H1 (cell line): ENCODE results near the gene SNAP25. TPM values are rescaled to one million over a fixed set of nuclear protein-coding genes. Genes with fewer than 3 reads are reported as not detected.

Experiments
- CHD7 ChIP-seq: fragments of 300-600 bp; sonication (generic); IDR thresholded peaks from 2 replicates; pipeline ENCODE4 v1.7.1; 2012; ENCODE audit warnings: low read length, moderate library complexity, mild to moderate bottlenecking, inconsistent platforms; ENCODE audit not compliant: insufficient replicate concordance
- CREB1 ChIP-seq: IDR thresholded peaks from 2 replicates; pipeline ENCODE4 v1.6.1; 2012; ENCODE audit warnings: inconsistent platforms
- GTF2F1 ChIP-seq: IDR thresholded peaks from 2 replicates; pipeline ENCODE4 v1.6.1; 2012; ENCODE audit warnings: low read depth, low read length, improper control_type of control experiment, borderline replicate concordance
- MAX ChIP-seq: IDR thresholded peaks from 2 replicates; pipeline ENCODE4 v1.6.1; 2012; ENCODE audit warnings: inconsistent platforms
- PHF8 ChIP-seq: fragments of 200-600 bp; sonication (generic); conservative IDR thresholded peaks from 2 replicates; pipeline ENCODE4 v1.7.1; 2012; ENCODE audit warnings: low read depth, mild to moderate bottlenecking, inconsistent platforms, low read length, moderate library complexity
- POU5F1 ChIP-seq: IDR thresholded peaks from 2 replicates; pipeline ENCODE4 v1.6.1; 2011; ENCODE audit warnings: low read depth, mild to moderate bottlenecking, low read length, moderate library complexity
- RAD21 ChIP-seq, 2 experiments: IDR thresholded peaks in 1 of 2; conservative IDR thresholded peaks in 1 of 2; 2 replicates each; pipeline ENCODE4 v1.6.1; 2011; ENCODE audit warnings: low read depth in 2 of 2, low read length in 2 of 2, improper control_type of control experiment in 1 of 2, inconsistent platforms in 1 of 2, mild to moderate bottlenecking in 1 of 2, moderate library complexity in 1 of 2
- RNF2 ChIP-seq: fragments of 200-900, 300-1000 bp; sonication (generic); IDR thresholded peaks from 2 replicates; pipeline ENCODE4 v1.7.1; 2016; ENCODE audit warnings: borderline replicate concordance, low read depth, mild to moderate bottlenecking, antibody characterized with exemption, low read length; ENCODE audit not compliant: poor library complexity, severe bottlenecking; ENCODE audit errors: missing control alignments
- RXRA ChIP-seq: IDR thresholded peaks from 2 replicates; pipeline ENCODE4 v1.6.1; 2011; ENCODE audit warnings: low read depth, mild to moderate bottlenecking, low read length, moderate library complexity; ENCODE audit not compliant: insufficient read depth
- SIN3A ChIP-seq, 2 experiments: IDR thresholded peaks in 1 of 2; conservative IDR thresholded peaks in 1 of 2; 2 replicates each; pipeline ENCODE4 v1.6.1; 2011 to 2012; ENCODE audit warnings: low read length in 2 of 2, improper control_type of control experiment in 1 of 2, low read depth in 1 of 2, mild to moderate bottlenecking in 1 of 2
- polyA plus RNA-seq, 7 experiments: library from polyadenylated mRNA; depleted of rRNA in 3 of 7; stranded (reverse) in 5 of 7; unstranded in 2 of 7; fragments of >200 nt in 5 of 7; fragments of 200-250 nt in 2 of 7; gene quantifications; 1 replicate in 5 of 7; 2 replicates in 1 of 7; 4 replicates in 1 of 7; pipeline versions ENCODE4 v1.2.1 to v1.2.3, GENCODE V29; 2011 to 2013; ENCODE audit warnings: missing spikeins in 2 of 7, mixed read lengths in 2 of 7
- total RNA-seq: library from RNA; stranded (reverse); fragmentation: NEBNext Ultra II Directional; extraction: Animal tissue kit (Norgen Biotek cat#: 25700); gene quantifications from 2 replicates; pipeline ENCODE4 v1.2.1, GENCODE V29; 2021

SNAP25 gene
- total and polyA plus RNA-seq, 2 of the 8 experiments (the other 6 are each of a cell fraction or from before 2014, with no cell fraction given) = 0.51 to 0.52 TPM

- TF ChIP-seq CHD7 (no peak), MAX (no peak), CREB1 (no peak), RAD21 (IDR thresholded peaks at IDR 0.05 in 1 of 2, conservative IDR thresholded peaks at IDR 0.05 in 1 of 2; ENCODE audit: low read depth in 2 of 2, low read length in 2 of 2) (no peak), RNF2 (no peak), GTF2F1 (no peak), SIN3A (conservative IDR thresholded peaks at IDR 0.05 in 1 of 2, IDR thresholded peaks at IDR 0.05 in 1 of 2; ENCODE audit: low read depth in 1 of 2, low read length in 2 of 2) (no peak), RXRA (no peak), POU5F1 (no peak), PHF8 (no peak)
Observed at GRCh38 chr20:10255846-10256245, 37.2 kb downstream of the SNAP25 start (continued).
